OCI-LY1 (cell line): ENCODE results near the gene C4orf36.

Experiments
- CTCF ChIP-seq: fragments of 200-600 bp; sonication (generic), shearing (Covaris generic); IDR thresholded peaks from 2 replicates; pipeline ENCODE4 v1.5.1; 2017; ENCODE audit warnings: mild to moderate bottlenecking, antibody characterized with exemption, low read length, moderate library complexity, mixed read lengths
- EZH2 ChIP-seq: fragments of 200-600 bp; sonication (generic), shearing (Covaris generic); IDR thresholded peaks from 2 replicates; pipeline ENCODE4 v1.8.0; 2017; ENCODE audit warnings: borderline replicate concordance, mixed run types, mild to moderate bottlenecking, antibody characterized with exemption, low read length, moderate library complexity, mixed read lengths

- no peak for TF ChIP-seq CTCF
- TF ChIP-seq EZH2, result no peak
Measured at GRCh38 chr4:86835677-86836076, 56.5 kb downstream of the C4orf36 start.
